GM23338 (cell line): ENCODE data around the gene HORMAD2. TPM values are rescaled to one million over a fixed set of nuclear protein-coding genes. Genes with fewer than 3 reads are reported as not detected.

Experiments used
- ATAC-seq: fragments of 200-7000 bp; cut with Tn5 transposase; 3 replicates; pipeline ENCODE4 v1.9.1; 2020
- DNase-seq: peaks from one replicate; pipeline ENCODE4 v3.0.0-alpha.2; 2015; ENCODE audit warnings: low spot score
- H2AFZ ChIP-seq: fragments of 200-600 bp; sonication (generic); 2 replicates; pipeline ENCODE4 v1.8.0; 2016; ENCODE audit warnings: antibody characterized with exemption, mild to moderate bottlenecking, moderate library complexity
- H3F3A ChIP-seq: fragments of 200-600 bp; sonication (generic); replicated peaks from 2 replicates; pipeline ENCODE4 v1.8.0; 2017; ENCODE audit warnings: antibody characterized with exemption, mixed run types, low read depth
- H3K27ac ChIP-seq: fragments of 200-600 bp; sonication (generic); 2 replicates; pipeline ENCODE4 v1.6.1; 2016; ENCODE audit warnings: low read depth
- H3K27me3 ChIP-seq: fragments of 200-600 bp; sonication (generic); 2 replicates; pipeline ENCODE4 v1.8.0; 2016; ENCODE audit warnings: mild to moderate bottlenecking, mixed run types, moderate library complexity; ENCODE audit not compliant: insufficient read depth
- H3K36me3 ChIP-seq: fragments of 200-600 bp; sonication (generic); 2 replicates; pipeline ENCODE4 v1.8.0; 2016; ENCODE audit warnings: mild to moderate bottlenecking; ENCODE audit not compliant: insufficient read depth
- H3K4me1 ChIP-seq: fragments of 200-600 bp; sonication (generic); 2 replicates; pipeline ENCODE4 v1.8.0; 2016; ENCODE audit warnings: mild to moderate bottlenecking, moderate library complexity; ENCODE audit not compliant: insufficient read depth
- H3K4me2 ChIP-seq: fragments of 200-600 bp; sonication (generic); 2 replicates; pipeline ENCODE4 v1.7.1; 2017; ENCODE audit warnings: mixed run types
- H3K4me3 ChIP-seq: fragments of 200-600 bp; sonication (generic); 2 replicates; pipeline ENCODE4 v1.6.1; 2016; ENCODE audit warnings: mixed run types
- H3K79me2 ChIP-seq: fragments of 200-600 bp; sonication (generic); replicated peaks from 2 replicates; pipeline ENCODE4 v1.8.0; 2017; ENCODE audit warnings: mild to moderate bottlenecking; ENCODE audit not compliant: insufficient read depth
- H3K9me2 ChIP-seq: fragments of 200-600 bp; sonication (generic); 2 replicates; pipeline ENCODE4 v1.8.0; 2017; ENCODE audit not compliant: insufficient read depth
- H4K20me1 ChIP-seq: fragments of 200-600 bp; sonication (generic); replicated peaks from 2 replicates; pipeline ENCODE4 v1.8.0; 2017; ENCODE audit warnings: mild to moderate bottlenecking; ENCODE audit not compliant: insufficient read depth
- H3K27ac Mint-ChIP-seq: 2 replicates; pipeline ENCODE4 v1.8.0; 2020; ENCODE audit warnings: inconsistent platforms, mild to moderate bottlenecking, moderate library complexity, mixed read lengths
- H3K27me3 Mint-ChIP-seq: 3 replicates; pipeline ENCODE4 v1.8.0; 2022; ENCODE audit warnings: low read depth, mild to moderate bottlenecking, moderate library complexity, mixed read lengths, inconsistent platforms; ENCODE audit not compliant: insufficient read depth, poor library complexity
- H3K36me3 Mint-ChIP-seq: 3 replicates; pipeline ENCODE4 v1.8.0; 2021; ENCODE audit warnings: low read depth, mild to moderate bottlenecking, inconsistent platforms, moderate library complexity, mixed read lengths
- H3K4me1 Mint-ChIP-seq: 3 replicates; pipeline ENCODE4 v1.8.0; 2020; ENCODE audit warnings: mild to moderate bottlenecking, inconsistent platforms, mixed read lengths
- H3K4me3 Mint-ChIP-seq: 3 replicates; pipeline ENCODE4 v1.8.0; 2021; ENCODE audit warnings: moderate library complexity, mild to moderate bottlenecking, inconsistent platforms, mixed read lengths
- H3K9me3 Mint-ChIP-seq: 3 replicates; pipeline ENCODE4 v1.8.0; 2020; ENCODE audit warnings: moderate library complexity, mild to moderate bottlenecking, inconsistent platforms, mixed read lengths
- CTCF ChIP-seq, 2 experiments: fragments of 200-600 bp in 1 of 2; sonication (generic) in 1 of 2; conservative IDR thresholded peaks; 2 replicates each; pipeline versions ENCODE4 v1.5.1 to v1.6.1; 2016 to 2017; ENCODE audit warnings: antibody characterized with exemption in 2 of 2, low read depth in 2 of 2, mild to moderate bottlenecking in 2 of 2, moderate library complexity in 1 of 2
- EZH2 ChIP-seq: fragments of 200-600 bp; sonication (generic); IDR thresholded peaks from one replicate; pipeline ENCODE4 v1.8.0; 2017; ENCODE audit warnings: antibody characterized with exemption, mild to moderate bottlenecking, low read depth; ENCODE audit not compliant: unreplicated experiment
- EZH2phosphoT487 ChIP-seq: fragments of 200-600 bp; sonication (generic); IDR thresholded peaks from one replicate; pipeline ENCODE4 v1.8.1; 2018; ENCODE audit warnings: antibody characterized with exemption; ENCODE audit not compliant: unreplicated experiment
- JUNB ChIP-seq: IDR thresholded peaks from one replicate; pipeline ENCODE4 v1.6.1; 2016; ENCODE audit warnings: antibody characterized with exemption; ENCODE audit not compliant: unreplicated experiment
- REST ChIP-seq: IDR thresholded peaks from one replicate; pipeline ENCODE4 v1.6.1; 2018; ENCODE audit warnings: antibody characterized with exemption; ENCODE audit not compliant: unreplicated experiment
- STAT1 ChIP-seq: IDR thresholded peaks from one replicate; pipeline ENCODE4 v1.6.1; 2016; ENCODE audit warnings: antibody characterized with exemption; ENCODE audit not compliant: unreplicated experiment
- ZNF331 ChIP-seq: fragments of 250-450 bp; sonication (Bioruptor Pico); IDR thresholded peaks from 2 replicates; pipeline ENCODE4 v1.5.0; 2020; ENCODE audit warnings: low read depth, mild to moderate bottlenecking, moderate library complexity
- polyA plus RNA-seq: library from polyadenylated mRNA; unstranded; fragments of >200 nt; fragmentation: Nextera tagmentation; extraction: Ambion mirVana; gene quantifications from 2 replicates; pipeline ENCODE4 v1.2.1, GENCODE V29; 2016
- total RNA-seq: library from RNA; depleted of rRNA; stranded (reverse); fragments of >200 nt; shearing (Covaris generic); gene quantifications from 2 replicates; pipeline ENCODE4 v1.2.3, GENCODE V29; 2014

Gene HORMAD2
- total and polyA plus RNA-seq, 2 experiments from 2014 or later: 0.40 TPM; not detected in 1

- no peak overlapping the region for H2AFZ ChIP-seq
- H3F3A ChIP-seq: no peaks in the 10 kb centered on the region
- H3K79me2 ChIP-seq: no peaks in the 10 kb centered on the region
- H3K4me2 ChIP-seq: no peak overlapping the region
- no peaks in the 10 kb centered on the region for H3K27me3 ChIP-seq
- DNase-seq (no peak), ATAC-seq (no peak)
- no peaks in the 10 kb centered on the region for H3K9me2 ChIP-seq
- H3K4me1 ChIP-seq: no peaks in the 10 kb centered on the region
- Mint-ChIP-seq H3K4me1 (no peaks in the 10 kb centered on the region), H3K36me3 (no peaks in the 10 kb centered on the region), H3K4me3 (no peak overlapping the region), H3K27ac (no peak overlapping the region), H3K27me3 (peaks cover 2% of the 10 kb centered on the region), H3K9me3 (peaks cover 9% of the 10 kb centered on the region; the same call in 2 of the 3 replicates)
- no peak for TF ChIP-seq ZNF331
- no peak for TF ChIP-seq REST
- no peak for TF ChIP-seq EZH2
- no peak for TF ChIP-seq STAT1
- no peak for TF ChIP-seq CTCF (conservative IDR thresholded peaks at IDR 0.05; ENCODE audit: low read depth in 2 of 2)
- no peak overlapping the region for H3K4me3 ChIP-seq
- no peak overlapping the region for H3K27ac ChIP-seq
- no peaks in the 10 kb centered on the region for H3K36me3 ChIP-seq
- H4K20me1 ChIP-seq: no peaks in the 10 kb centered on the region
Observed at GRCh38 chr22:30144391-30144790, 64.1 kb downstream of the HORMAD2 start.

GRCh38 chr22:30150212-30150611 is 69.9 kb downstream of the HORMAD2 start:
- no peaks in the 10 kb centered on the region for H3K36me3 Mint-ChIP-seq
- no peaks in the 10 kb centered on the region for H3F3A ChIP-seq
- TF ChIP-seq CTCF (conservative IDR thresholded peaks at IDR 0.05; ENCODE audit: low read depth in 2 of 2) (no peak), JUNB (no peak), EZH2phosphoT487 (no peak)
- no peak overlapping the region for H3K27ac Mint-ChIP-seq
- no peaks in the 10 kb centered on the region for H3K9me2 ChIP-seq
- DNase-seq: no peak
- no peaks in the 10 kb centered on the region; the same call in 2 of the 3 replicates for H3K9me3 Mint-ChIP-seq
- no peaks in the 10 kb centered on the region for H3K36me3 ChIP-seq
- no peaks in the 10 kb centered on the region for H3K4me1 Mint-ChIP-seq
- peak overlapping the region; percentile 53 for H2AFZ ChIP-seq
- H3K79me2 ChIP-seq: no peaks in the 10 kb centered on the region
- H3K4me1 ChIP-seq: no peaks in the 10 kb centered on the region
- H3K4me3 Mint-ChIP-seq: no peak overlapping the region
- H3K27me3 ChIP-seq: no peaks in the 10 kb centered on the region; the same call in none of the 2 replicates
- no peak overlapping the region for H3K4me3 ChIP-seq
- H3K4me2 ChIP-seq: no peak overlapping the region
- no peak overlapping the region for H3K27ac ChIP-seq
- H4K20me1 ChIP-seq: no peaks in the 10 kb centered on the region
- ATAC-seq: no peak
- no peaks in the 10 kb centered on the region for H3K27me3 Mint-ChIP-seq
